ENCODE measurements around the gene PCDHGA1.
A peak's percentile ranks its signal among the peaks of the same experiment; 100 is the strongest.

PCDHGA1 gene

DNA sequence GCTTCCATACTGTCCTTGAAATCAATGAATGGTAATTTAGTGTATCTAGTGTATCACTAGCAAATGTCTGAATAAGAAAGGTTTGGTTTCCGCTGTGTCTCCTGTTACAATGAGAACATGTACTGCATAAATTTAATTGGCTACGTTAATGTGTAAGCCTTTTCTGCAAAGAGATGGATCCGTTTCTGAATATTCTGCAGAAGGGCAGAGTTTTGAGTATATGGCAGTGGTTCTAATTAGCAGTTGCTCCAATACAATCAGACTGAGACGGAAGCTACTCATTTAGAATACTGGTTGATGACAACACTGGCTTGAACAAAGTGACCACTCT is 154.0 kb downstream of the PCDHGA1 start:
- H3K23ac ChIP-seq (ENCODE audit: low read length), result no peak overlapping the region

DNA sequence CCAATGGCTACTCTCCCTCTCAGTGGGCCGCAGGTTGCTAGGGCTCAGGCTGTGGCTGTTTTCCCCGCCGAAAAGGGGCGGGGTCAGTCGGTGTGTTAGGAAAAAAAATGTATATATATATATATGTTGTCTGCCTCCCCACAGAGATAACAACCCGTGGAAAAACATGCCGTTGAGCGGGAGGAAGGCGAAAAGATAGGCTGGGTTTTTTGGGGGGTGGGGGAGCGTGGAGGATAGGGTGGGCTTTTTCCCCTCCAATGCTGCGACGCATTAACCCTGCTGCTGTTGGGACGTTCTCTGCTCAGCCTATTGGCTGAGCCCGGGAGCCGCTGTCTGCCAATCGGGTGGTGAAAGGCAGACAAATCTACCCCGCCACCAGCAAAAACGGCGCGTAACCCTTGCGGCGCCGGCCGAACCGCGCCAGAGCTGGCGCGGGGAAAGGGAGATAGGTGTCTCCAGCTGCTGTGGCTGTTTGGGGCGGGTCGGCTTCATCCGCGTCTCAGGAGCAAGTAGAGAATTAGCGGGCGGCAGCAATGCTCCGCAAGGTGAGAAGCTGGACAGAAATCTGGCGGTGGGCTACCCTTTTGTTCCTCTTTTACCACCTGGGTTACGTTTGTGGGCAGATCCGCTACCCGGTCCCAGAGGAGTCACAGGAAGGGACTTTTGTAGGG is 154.5 kb downstream of the PCDHGA1 start, which contains the start of gene PCDHGC4:
Gene PCDHGC4 (plus strand): TSS at position 390 of the 671 bp plus-strand sequence. CDS start 144 bp downstream, at position 534.
- Histone ChIP-seq H3K14ac (ENCODE audit: low read length) (no peak within 1 kb of the TSS), H3K36me3 (ENCODE audit: control insufficient read depth in 1 of 2, insufficient read depth in 2 of 2, low read length in 2 of 2) (peaks cover 26 to 32% of the 10 kb centered on the region in 2 experiments), H3K4me2 (ENCODE audit: low read length) (peak within 1 kb of the TSS; percentile 63), H3K23ac (ENCODE audit: low read length) (no peak within 1 kb of the TSS), H3K9ac (ENCODE audit: low read length) (no peak within 1 kb of the TSS), H3K27ac (ENCODE audit: low read depth, low read length) (no peak within 1 kb of the TSS), H2AFZ (ENCODE audit: insufficient read depth, low read length, poor library complexity) (no peak within 1 kb of the TSS), H3K79me1 (ENCODE audit: low read length) (no peaks in the 10 kb centered on the region), H2BK120ac (ENCODE audit: insufficient read depth, low read length, poor library complexity) (no peak within 1 kb of the TSS), H4K8ac (ENCODE audit: low read depth, low read length) (no peak within 1 kb of the TSS), H3K4me3 (ENCODE audit: low read depth, low read length) (peak within 1 kb of the TSS; percentile 42), H4K12ac (ENCODE audit: low read depth, low read length) (no peak within 1 kb of the TSS), H3K79me2 (ENCODE audit: control insufficient read depth, insufficient read depth, low read length, poor library complexity) (no peaks in the 10 kb centered on the region), H2BK5ac (ENCODE audit: low read depth, low read length, poor library complexity) (no peak within 1 kb of the TSS), H3K9me3 (ENCODE audit: insufficient read depth, low read depth, low read length) (peaks cover 7% of the 10 kb centered on the region), H3K4me1 (ENCODE audit: control insufficient read depth in 1 of 2, insufficient read depth in 2 of 2, low read length in 2 of 2) (peaks cover 14 to 21% of the 10 kb centered on the region in 2 experiments), H2AK5ac (ENCODE audit: low read length) (no peak within 1 kb of the TSS), H3K4ac (ENCODE audit: low read depth, low read length) (no peak within 1 kb of the TSS), H2BK12ac (ENCODE audit: low read length) (no peak within 1 kb of the TSS), H3K27me3 (ENCODE audit: insufficient read depth, low read length) (no peaks in the 10 kb centered on the region), H4K91ac (ENCODE audit: low read depth, low read length) (no peak within 1 kb of the TSS), H3K18ac (ENCODE audit: low read length) (no peak within 1 kb of the TSS)
- DNase-seq, result peak in 1 of 2 donors; percentile 33
- WGBS (ENCODE audit: extremely low coverage, insufficient coverage, insufficient read length), result no CpG with 5 or more reads among the region's 39 CpGs

More for the DNA sequence above, 154.0 kb downstream of the PCDHGA1 start:
- Histone ChIP-seq H3K14ac (ENCODE audit: low read length) (no peak overlapping the region), H4K8ac (ENCODE audit: low read depth, low read length) (no peak overlapping the region), H2AFZ (ENCODE audit: insufficient read depth, low read length, poor library complexity) (no peak overlapping the region), H3K9ac (ENCODE audit: low read length) (no peak overlapping the region), H3K36me3 (ENCODE audit: control insufficient read depth in 1 of 2, insufficient read depth in 2 of 2, low read length in 2 of 2) (peaks cover 23 to 28% of the 10 kb centered on the region in 2 experiments), H2BK12ac (ENCODE audit: low read length) (no peak overlapping the region), H3K4me1 (ENCODE audit: control insufficient read depth in 1 of 2, insufficient read depth in 2 of 2, low read length in 2 of 2) (peaks cover 14 to 21% of the 10 kb centered on the region in 2 experiments), H3K9me3 (ENCODE audit: insufficient read depth, low read depth, low read length) (peaks cover 7% of the 10 kb centered on the region), H3K79me2 (ENCODE audit: control insufficient read depth, insufficient read depth, low read length, poor library complexity) (no peaks in the 10 kb centered on the region), H4K91ac (ENCODE audit: low read depth, low read length) (no peak overlapping the region), H3K4me2 (ENCODE audit: low read length) (peak overlapping the region; percentile 63), H4K12ac (ENCODE audit: low read depth, low read length) (no peak overlapping the region), H3K79me1 (ENCODE audit: low read length) (no peaks in the 10 kb centered on the region), H3K18ac (ENCODE audit: low read length) (no peak overlapping the region), H3K27me3 (ENCODE audit: insufficient read depth, low read length) (no peaks in the 10 kb centered on the region), H2BK120ac (ENCODE audit: insufficient read depth, low read length, poor library complexity) (no peak overlapping the region), H3K27ac (ENCODE audit: low read depth, low read length) (no peak overlapping the region), H2AK5ac (ENCODE audit: low read length) (no peak overlapping the region), H3K4me3 (ENCODE audit: low read depth, low read length) (no peak overlapping the region), H2BK5ac (ENCODE audit: low read depth, low read length, poor library complexity) (no peak overlapping the region), H3K4ac (ENCODE audit: low read depth, low read length) (no peak overlapping the region)
- WGBS (ENCODE audit: extremely low coverage, insufficient coverage, insufficient read length), result no CpG with 5 or more reads among the region's 4 CpGs
- no peak for DNase-seq

- H3K4me3 ChIP-seq (ENCODE audit: low read depth, low read length), result peak overlapping the region; percentile 29
- H3K36me3 ChIP-seq (ENCODE audit: control insufficient read depth in 1 of 2, insufficient read depth in 2 of 2, low read length in 2 of 2), result peaks cover 33 to 37% of the 10 kb centered on the region in 2 experiments
- H3K27ac ChIP-seq (ENCODE audit: low read depth, low read length), result no peak overlapping the region
- H3K23ac ChIP-seq (ENCODE audit: low read length), result no peak overlapping the region
- H4K12ac ChIP-seq (ENCODE audit: low read depth, low read length), result no peak overlapping the region
- no peak overlapping the region for H4K91ac ChIP-seq (ENCODE audit: low read depth, low read length)
- H2AK5ac ChIP-seq (ENCODE audit: low read length), result no peak overlapping the region
- no peak overlapping the region for H2AFZ ChIP-seq (ENCODE audit: insufficient read depth, low read length, poor library complexity)
- DNase-seq, result no peak
- no peaks in the 10 kb centered on the region for H3K27me3 ChIP-seq (ENCODE audit: insufficient read depth, low read length)
- no peaks in the 10 kb centered on the region for H3K79me2 ChIP-seq (ENCODE audit: control insufficient read depth, insufficient read depth, low read length, poor library complexity)
- peaks cover 14 to 21% of the 10 kb centered on the region in 2 experiments for H3K4me1 ChIP-seq (ENCODE audit: control insufficient read depth in 1 of 2, insufficient read depth in 2 of 2, low read length in 2 of 2)
- H3K4me2 ChIP-seq (ENCODE audit: low read length), result peak overlapping the region; percentile 63
- no peaks in the 10 kb centered on the region for H3K79me1 ChIP-seq (ENCODE audit: low read length)
- no peak overlapping the region for H2BK120ac ChIP-seq (ENCODE audit: insufficient read depth, low read length, poor library complexity)
- no peak overlapping the region for H4K8ac ChIP-seq (ENCODE audit: low read depth, low read length)
- no peak overlapping the region for H2BK5ac ChIP-seq (ENCODE audit: low read depth, low read length, poor library complexity)
- no peak overlapping the region for H2BK12ac ChIP-seq (ENCODE audit: low read length)
- peaks cover 10% of the 10 kb centered on the region for H3K9me3 ChIP-seq (ENCODE audit: insufficient read depth, low read depth, low read length)
- no peak overlapping the region for H3K14ac ChIP-seq (ENCODE audit: low read length)
- WGBS (ENCODE audit: extremely low coverage, insufficient coverage, insufficient read length), result no CpG with 5 or more reads among the region's 38 CpGs
- no peak overlapping the region for H3K4ac ChIP-seq (ENCODE audit: low read depth, low read length)
- no peak overlapping the region for H3K9ac ChIP-seq (ENCODE audit: low read length)
- no peak overlapping the region for H3K18ac ChIP-seq (ENCODE audit: low read length)
These were observed 155.2 kb downstream of the PCDHGA1 start for GRCh38 chr5:141485321-141486055.

GRCh38 chr5:141486091-141486490 is 155.8 kb downstream of the PCDHGA1 start:
- DNase-seq, result no peak
- Histone ChIP-seq H3K18ac (ENCODE audit: low read length) (no peak overlapping the region), H3K27ac (ENCODE audit: low read depth, low read length) (no peak overlapping the region), H3K4ac (ENCODE audit: low read depth, low read length) (no peak overlapping the region), H3K23ac (ENCODE audit: low read length) (no peak overlapping the region), H3K79me1 (ENCODE audit: low read length) (no peaks in the 10 kb centered on the region), H3K27me3 (ENCODE audit: insufficient read depth, low read length) (no peaks in the 10 kb centered on the region), H4K8ac (ENCODE audit: low read depth, low read length) (no peak overlapping the region), H3K79me2 (ENCODE audit: control insufficient read depth, insufficient read depth, low read length, poor library complexity) (no peaks in the 10 kb centered on the region), H2BK120ac (ENCODE audit: insufficient read depth, low read length, poor library complexity) (no peak overlapping the region), H4K12ac (ENCODE audit: low read depth, low read length) (no peak overlapping the region), H2AFZ (ENCODE audit: insufficient read depth, low read length, poor library complexity) (no peak overlapping the region), H3K4me2 (ENCODE audit: low read length) (no peak overlapping the region), H3K9ac (ENCODE audit: low read length) (no peak overlapping the region), H2BK5ac (ENCODE audit: low read depth, low read length, poor library complexity) (no peak overlapping the region), H3K14ac (ENCODE audit: low read length) (no peak overlapping the region), H3K4me3 (ENCODE audit: low read depth, low read length) (no peak overlapping the region), H4K91ac (ENCODE audit: low read depth, low read length) (no peak overlapping the region), H3K4me1 (ENCODE audit: control insufficient read depth in 1 of 2, insufficient read depth in 2 of 2, low read length in 2 of 2) (peaks cover 14 to 21% of the 10 kb centered on the region in 2 experiments), H2AK5ac (ENCODE audit: low read length) (no peak overlapping the region), H3K36me3 (ENCODE audit: control insufficient read depth in 1 of 2, insufficient read depth in 2 of 2, low read length in 2 of 2) (peaks cover 39 to 43% of the 10 kb centered on the region in 2 experiments), H2BK12ac (ENCODE audit: low read length) (no peak overlapping the region), H3K9me3 (ENCODE audit: insufficient read depth, low read depth, low read length) (peaks cover 10% of the 10 kb centered on the region)
- no CpG with 5 or more reads among the region's 9 CpGs for WGBS (ENCODE audit: extremely low coverage, insufficient coverage, insufficient read length)

Measured in trophoblast cell (in vitro differentiated cells and primary cell).